ENCODE data around the gene ST14. TPM values are rescaled to one million over a fixed set of nuclear protein-coding genes. Genes with fewer than 3 reads are reported as not detected.

Gene ST14
- total and polyA plus RNA-seq, 2 experiments from 2014 or later = not detected

DNA sequence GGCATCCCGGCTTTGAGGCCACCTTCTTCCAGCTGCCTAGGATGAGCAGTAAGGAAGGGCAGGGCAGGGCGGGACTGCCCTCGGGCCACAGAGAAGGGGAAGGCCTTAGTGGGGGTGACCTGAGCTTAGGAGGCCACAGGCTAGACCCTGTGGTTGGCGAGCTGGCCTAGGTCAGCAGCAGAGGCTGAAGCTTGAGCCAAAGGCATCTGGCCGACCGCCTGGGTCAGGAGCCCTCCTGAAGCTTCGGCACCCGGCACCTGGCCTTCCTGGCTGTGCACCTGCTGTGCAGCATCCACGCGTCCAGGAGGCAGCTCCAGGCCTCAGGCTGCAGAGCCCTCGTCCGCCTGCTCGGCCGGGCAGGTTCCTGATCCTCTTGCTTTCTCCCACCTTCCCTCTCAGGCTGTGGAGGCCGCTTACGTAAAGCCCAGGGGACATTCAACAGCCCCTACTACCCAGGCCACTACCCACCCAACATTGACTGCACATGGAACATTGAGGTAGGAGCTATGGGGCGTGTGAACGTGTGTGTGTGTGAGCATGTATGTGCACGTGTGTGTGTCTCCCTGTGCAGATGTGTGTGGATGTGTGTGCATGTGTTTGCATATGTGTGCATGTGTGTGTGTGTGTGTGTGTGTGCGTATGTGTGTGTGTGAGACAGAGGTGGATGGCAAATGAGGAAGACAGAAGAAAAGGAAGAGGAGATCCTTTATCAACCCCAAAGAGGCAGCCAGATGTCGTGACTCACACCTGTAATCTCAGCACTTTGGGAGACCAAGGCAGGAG lies 34.9 kb downstream of the ST14 start:
- H3K9me2 ChIP-seq (ENCODE audit: insufficient read depth) = no peaks in the 10 kb centered on the region
- H3K9ac ChIP-seq = no peak overlapping the region
- in situ Hi-C loops (cut with MboI) = no loop called here
- H3K27ac ChIP-seq = no peak overlapping the region
- H3K4me1 ChIP-seq (ENCODE audit: insufficient read depth) = no peaks in the 10 kb centered on the region
- H3K27me3 ChIP-seq (replicated peaks; ENCODE audit: insufficient read depth) = no peaks in the 10 kb centered on the region; the same call in 1 of the 2 replicates
- no peaks in the 10 kb centered on the region for H3K9me3 ChIP-seq (ENCODE audit: low read depth)
- H2AFZ ChIP-seq = no peak overlapping the region
- H4K20me1 ChIP-seq (ENCODE audit: insufficient read depth) = no peaks in the 10 kb centered on the region
- no peak for TF ChIP-seq EZH2 (IDR thresholded peaks at IDR 0.05; ENCODE audit: insufficient read depth, poor library complexity, severe bottlenecking)
- TF ChIP-seq EZH2phosphoT487 (IDR thresholded peaks at IDR 0.05; ENCODE audit: insufficient read depth, low read depth) = no peak
- no peaks in the 10 kb centered on the region for H3F3A ChIP-seq (ENCODE audit: insufficient read depth)
- DNase-seq = no peak
- no peak overlapping the region for H3K4me3 ChIP-seq
- H3K79me2 ChIP-seq (ENCODE audit: insufficient read depth) = no peaks in the 10 kb centered on the region
- H3K36me3 ChIP-seq (ENCODE audit: low read depth) = no peaks in the 10 kb centered on the region
- 80 to 87% methylated on average over 19 to 21 of the region's 21 CpGs for WGBS, 2 experiments (ENCODE audit: low coverage in 1 of 2, low lambda C conversion rate in 2 of 2, missing lambda C conversion rate in 2 of 2)
- no peak overlapping the region for H3K4me2 ChIP-seq (ENCODE audit: unreplicated experiment)

DNA sequence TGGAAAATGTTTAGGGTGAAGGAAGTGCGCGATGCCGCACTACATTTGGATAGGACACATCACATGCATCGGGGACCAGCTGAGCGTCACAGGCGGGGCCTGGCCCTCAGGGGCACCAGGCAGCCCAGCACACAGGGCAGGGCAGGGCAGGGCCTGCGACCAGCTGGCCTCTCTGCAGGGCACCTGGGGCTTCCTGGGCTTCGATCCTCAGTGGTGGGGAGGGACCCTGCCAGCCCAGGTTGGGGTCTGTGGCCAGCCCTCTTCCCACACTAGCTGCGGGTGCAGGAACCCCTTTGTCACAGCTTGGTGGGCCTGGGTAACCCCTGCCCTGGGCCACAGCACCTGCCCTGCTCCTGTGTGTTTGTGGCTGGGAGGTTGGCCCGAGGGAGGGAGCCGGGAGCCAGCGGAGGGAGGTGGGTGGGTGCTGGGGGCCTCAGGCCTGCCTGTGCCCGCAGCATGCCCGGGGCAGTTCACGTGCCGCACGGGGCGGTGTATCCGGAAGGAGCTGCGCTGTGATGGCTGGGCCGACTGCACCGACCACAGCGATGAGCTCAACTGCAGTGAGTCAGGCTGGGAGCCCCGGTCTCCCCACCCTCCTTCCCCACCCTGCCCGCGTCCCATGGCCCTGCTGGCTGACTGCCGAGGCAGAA lies 37.9 kb downstream of the ST14 start:
- DNase-seq = peak; percentile 13

DNA sequence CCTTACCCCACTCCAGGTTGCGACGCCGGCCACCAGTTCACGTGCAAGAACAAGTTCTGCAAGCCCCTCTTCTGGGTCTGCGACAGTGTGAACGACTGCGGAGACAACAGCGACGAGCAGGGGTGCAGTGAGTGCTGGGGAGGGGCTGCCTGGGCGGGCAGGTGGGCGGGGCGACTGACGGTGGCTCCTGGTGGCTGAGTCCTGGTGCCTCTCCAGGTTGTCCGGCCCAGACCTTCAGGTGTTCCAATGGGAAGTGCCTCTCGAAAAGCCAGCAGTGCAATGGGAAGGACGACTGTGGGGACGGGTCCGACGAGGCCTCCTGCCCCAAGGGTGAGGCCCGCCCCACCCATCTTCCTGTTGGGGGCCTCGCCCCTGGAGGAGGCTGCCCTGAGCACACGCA lies 38.7 kb downstream of the ST14 start:
- in situ Hi-C loops (cut with MboI) = no loop called here
- Histone ChIP-seq H4K20me1 (ENCODE audit: insufficient read depth) (no peaks in the 10 kb centered on the region), H3K4me3 (no peak overlapping the region), H3K4me2 (ENCODE audit: unreplicated experiment) (no peak overlapping the region), H3F3A (ENCODE audit: insufficient read depth) (no peaks in the 10 kb centered on the region), H3K9ac (no peak overlapping the region), H2AFZ (no peak overlapping the region), H3K27ac (no peak overlapping the region), H3K79me2 (ENCODE audit: insufficient read depth) (no peaks in the 10 kb centered on the region), H3K36me3 (ENCODE audit: low read depth) (no peaks in the 10 kb centered on the region), H3K9me2 (ENCODE audit: insufficient read depth) (no peaks in the 10 kb centered on the region), H3K9me3 (ENCODE audit: low read depth) (no peaks in the 10 kb centered on the region), H3K27me3 (replicated peaks; ENCODE audit: insufficient read depth) (no peaks in the 10 kb centered on the region; the same call in 1 of the 2 replicates), H3K4me1 (ENCODE audit: insufficient read depth) (no peaks in the 10 kb centered on the region)
- no peak for DNase-seq
- TF ChIP-seq EZH2 (IDR thresholded peaks at IDR 0.05; ENCODE audit: insufficient read depth, poor library complexity, severe bottlenecking) (no peak), EZH2phosphoT487 (IDR thresholded peaks at IDR 0.05; ENCODE audit: insufficient read depth, low read depth) (no peak)
- WGBS, 2 experiments (ENCODE audit: low coverage in 1 of 2, low lambda C conversion rate in 2 of 2, missing lambda C conversion rate in 2 of 2) = 67 to 82% methylated on average over 14 to 22 of the region's 22 CpGs

More for the DNA sequence above, 37.9 kb downstream of the ST14 start:
- no peaks in the 10 kb centered on the region for H3K36me3 ChIP-seq (ENCODE audit: low read depth)
- H3K9me2 ChIP-seq (ENCODE audit: insufficient read depth) = no peaks in the 10 kb centered on the region
- H3K9me3 ChIP-seq (ENCODE audit: low read depth) = no peaks in the 10 kb centered on the region
- H3K27ac ChIP-seq = no peak overlapping the region
- WGBS, 2 experiments (ENCODE audit: low coverage in 1 of 2, low lambda C conversion rate in 2 of 2, missing lambda C conversion rate in 2 of 2) = 78 to 89% methylated on average over 15 to 27 of the region's 27 CpGs
- no peak overlapping the region for H3K4me3 ChIP-seq
- no peak overlapping the region for H3K4me2 ChIP-seq (ENCODE audit: unreplicated experiment)
- H3K9ac ChIP-seq = no peak overlapping the region
- no peak overlapping the region for H2AFZ ChIP-seq
- H3K27me3 ChIP-seq (replicated peaks; ENCODE audit: insufficient read depth) = no peaks in the 10 kb centered on the region; the same call in 1 of the 2 replicates
- H4K20me1 ChIP-seq (ENCODE audit: insufficient read depth) = no peaks in the 10 kb centered on the region
- in situ Hi-C loops (cut with MboI) = no loop called here
- H3K4me1 ChIP-seq (ENCODE audit: insufficient read depth) = no peaks in the 10 kb centered on the region
- H3K79me2 ChIP-seq (ENCODE audit: insufficient read depth) = no peaks in the 10 kb centered on the region
- no peaks in the 10 kb centered on the region for H3F3A ChIP-seq (ENCODE audit: insufficient read depth)
- TF ChIP-seq EZH2phosphoT487 (IDR thresholded peaks at IDR 0.05; ENCODE audit: insufficient read depth, low read depth) (no peak), EZH2 (IDR thresholded peaks at IDR 0.05; ENCODE audit: insufficient read depth, poor library complexity, severe bottlenecking) (no peak)

DNA sequence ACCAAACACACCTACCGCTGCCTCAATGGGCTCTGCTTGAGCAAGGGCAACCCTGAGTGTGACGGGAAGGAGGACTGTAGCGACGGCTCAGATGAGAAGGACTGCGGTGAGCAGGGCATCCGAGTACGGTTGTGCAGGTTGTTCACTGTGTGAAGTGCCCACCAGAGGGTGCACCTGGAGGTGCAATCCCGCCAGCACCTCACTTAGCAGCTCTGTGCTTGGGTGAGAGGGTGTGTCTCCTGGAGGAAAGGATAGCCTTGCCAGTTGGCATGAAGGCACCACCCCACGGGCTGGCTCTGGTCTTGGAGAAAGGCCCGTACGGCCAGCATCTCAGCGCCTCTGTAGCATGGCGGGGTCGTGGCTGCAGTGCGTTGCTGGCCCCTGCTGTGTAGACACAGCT lies 39.4 kb downstream of the ST14 start:
- Histone ChIP-seq H3K36me3 (ENCODE audit: low read depth) (no peaks in the 10 kb centered on the region), H4K20me1 (ENCODE audit: insufficient read depth) (no peaks in the 10 kb centered on the region), H3K27ac (no peak overlapping the region), H3K9ac (no peak overlapping the region), H3K9me3 (ENCODE audit: low read depth) (no peaks in the 10 kb centered on the region), H2AFZ (no peak overlapping the region), H3K4me3 (no peak overlapping the region), H3K9me2 (ENCODE audit: insufficient read depth) (no peaks in the 10 kb centered on the region), H3K4me2 (ENCODE audit: unreplicated experiment) (no peak overlapping the region), H3F3A (ENCODE audit: insufficient read depth) (no peaks in the 10 kb centered on the region), H3K4me1 (ENCODE audit: insufficient read depth) (no peaks in the 10 kb centered on the region), H3K79me2 (ENCODE audit: insufficient read depth) (no peaks in the 10 kb centered on the region), H3K27me3 (replicated peaks; ENCODE audit: insufficient read depth) (no peaks in the 10 kb centered on the region; the same call in 1 of the 2 replicates)
- TF ChIP-seq EZH2phosphoT487 (IDR thresholded peaks at IDR 0.05; ENCODE audit: insufficient read depth, low read depth) (no peak), EZH2 (IDR thresholded peaks at IDR 0.05; ENCODE audit: insufficient read depth, poor library complexity, severe bottlenecking) (no peak)
- in situ Hi-C loops (cut with MboI) = no loop called here
- WGBS, 2 experiments (ENCODE audit: low coverage in 1 of 2, low lambda C conversion rate in 2 of 2, missing lambda C conversion rate in 2 of 2) = 93% methylated on average over 15 of the region's 15 CpGs
- DNase-seq = no peak
